Heart left ventricle (tissue), 16 donors: ENCODE data around the gene AHDC1. TPM values are rescaled to one million over a fixed set of nuclear protein-coding genes. Genes with fewer than 3 reads are reported as not detected.
A peak's percentile ranks its signal among the peaks of the same experiment; 100 is the strongest.

Experiments used
- ATAC-seq, 4 donors: fragments of 200-7000 bp; cut with Tn5 transposase; one replicate each; pipeline ENCODE4 v1.9.1; 2020 to 2022; ENCODE audit warnings: moderate library complexity in 4 of 4, mild to moderate bottlenecking in 3 of 4, moderate number of reproducible peaks in 1 of 4
- DNase-seq, 5 donors: peaks; one replicate each; pipeline ENCODE4 v3.0.0-alpha.2; 2020
- H3K27ac ChIP-seq, 12 donors: fragments of 200-600 bp; sonication (generic) in 4 of 12; one replicate each; pipeline versions ENCODE4 v1.5.0 to v1.8.0; 2016 to 2022; ENCODE audit warnings: mild to moderate bottlenecking in 2 of 12
- H3K27me3 ChIP-seq, 9 donors: fragments of 200-600 bp; sonication (generic) in 2 of 9; one replicate each; pipeline versions ENCODE4 v1.5.1 to v1.8.0; 2016 to 2022; ENCODE audit warnings: mild to moderate bottlenecking in 3 of 9
- H3K36me3 ChIP-seq, 9 donors: fragments of 200-600 bp; sonication (generic) in 2 of 9; one replicate each; pipeline versions ENCODE4 v1.5.0 to v1.8.0; 2018 to 2022; ENCODE audit warnings: mild to moderate bottlenecking in 2 of 9
- H3K4me1 ChIP-seq, 12 donors: fragments of 200-600 bp; sonication (generic) in 4 of 12; one replicate each; pipeline versions ENCODE4 v1.5.0 to v1.8.0; 2016 to 2022; ENCODE audit warnings: mild to moderate bottlenecking in 3 of 12
- H3K4me3 ChIP-seq, 12 donors: fragments of 200-600 bp; sonication (generic) in 4 of 12; one replicate each; pipeline versions ENCODE4 v1.5.0 to v1.8.0; 2017 to 2022; ENCODE audit warnings: mild to moderate bottlenecking in 9 of 12, moderate library complexity in 4 of 12
- H3K9me3 ChIP-seq, 12 donors: fragments of 200-600 bp; sonication (generic) in 4 of 12; one replicate each; pipeline versions ENCODE4 v1.5.0 to v1.8.0; 2016 to 2022; ENCODE audit warnings: mild to moderate bottlenecking in 1 of 12
- POLR2A ChIP-seq, 2 donors: fragments of 450-650 bp; IDR thresholded peaks; one replicate each; pipeline ENCODE4 v1.6.1; 2017; ENCODE audit warnings: antibody characterized with exemption in 2 of 2, mild to moderate bottlenecking in 2 of 2, moderate library complexity in 2 of 2
- WGBS, 4 donors: extraction: QIAGEN DNeasy Blood & Tissue Kit in 2 of 4; methylation state at CpG; one replicate each; pipeline versions ENCODE4 v1.1.5 to v1.1.7; 2013 to 2018; 5-methylcytosine and 5-hydroxymethylcytosine counted together
- intact Hi-C, 10 donors: fragments of 100-400 bp; cut with DNase I; formaldehyde crosslinking; loops; one replicate each; pipeline versions ENCODE4 v1.11.1 to v1.14.2; 2022
- polyA plus RNA-seq, 2 donors: library from polyadenylated mRNA; stranded (reverse); fragments of 200-250 nt; gene quantifications; one replicate each; pipeline ENCODE4 v1.2.3, GENCODE V29; 2013
- total RNA-seq, 9 donors: library from RNA; depleted of rRNA in 2 of 9; stranded (reverse); fragments of >200 nt in 2 of 9; fragmentation: NEBNext Ultra II Directional in 3 of 9; extraction: Animal tissue kit (Norgen Biotek cat#: 25700) in 3 of 9; gene quantifications; one replicate each; pipeline versions ENCODE4 v1.1.0 to v1.2.4, GENCODE V29; 2016 to 2023
- TF ChIP-seq, protein P1 (sequence below), 12 donors: fragments of 200-600 bp; sonication (generic) in 4 of 12; IDR thresholded peaks; one replicate each; pipeline versions ENCODE4 v1.5.0 to v1.8.0; 2018 to 2022; ENCODE audit warnings: antibody characterized with exemption in 12 of 12, mild to moderate bottlenecking in 5 of 12
- donor health status: ischemic (EF 13 %, LVEDD 7.1; RV severe dilation, severe dysfunction).
- donor health status: healthy with polysubstance abuse.
- donor health status: DM: no; HTN: yes; CAD: no.
- donor health status: DM: no; HTN: no; CAD: no.
- donor health status: ischemic (EF 25% LVEDD 6.9; RV normal size, moderate dysfunction).
- donor health status: ischemic (EF 25% LVEDD 5.7; RV mildly dilated, moderate dysfunction).
- donor health status: healthy.
- donor health status: DM: yes; HTN: yes; CAD: no.
- donor health status: ischemic (EF 35%, LVEDD 5.7; RV mildly dilated, moderate dysfunction).
- donor health status: nonischemic (EF 11% LVEDD 7.7; RV severe dilation, severe dysfunction).
- donor health status: DM: yes; HTN: yes; CAD: no.
- donor health status: PGD.
- donor health status: ischemic (EF 29% LVEDD 5.4; RV normal size, mild dysfunction).
- donor health status: nonischemic (EF 23%, LVEDD 6.1; RV moderate dilation, normal function).

The AHDC1 gene
- total and polyA plus RNA-seq, 11 donors: 25.8 to 50.2 (median 42.1) TPM

DNA sequence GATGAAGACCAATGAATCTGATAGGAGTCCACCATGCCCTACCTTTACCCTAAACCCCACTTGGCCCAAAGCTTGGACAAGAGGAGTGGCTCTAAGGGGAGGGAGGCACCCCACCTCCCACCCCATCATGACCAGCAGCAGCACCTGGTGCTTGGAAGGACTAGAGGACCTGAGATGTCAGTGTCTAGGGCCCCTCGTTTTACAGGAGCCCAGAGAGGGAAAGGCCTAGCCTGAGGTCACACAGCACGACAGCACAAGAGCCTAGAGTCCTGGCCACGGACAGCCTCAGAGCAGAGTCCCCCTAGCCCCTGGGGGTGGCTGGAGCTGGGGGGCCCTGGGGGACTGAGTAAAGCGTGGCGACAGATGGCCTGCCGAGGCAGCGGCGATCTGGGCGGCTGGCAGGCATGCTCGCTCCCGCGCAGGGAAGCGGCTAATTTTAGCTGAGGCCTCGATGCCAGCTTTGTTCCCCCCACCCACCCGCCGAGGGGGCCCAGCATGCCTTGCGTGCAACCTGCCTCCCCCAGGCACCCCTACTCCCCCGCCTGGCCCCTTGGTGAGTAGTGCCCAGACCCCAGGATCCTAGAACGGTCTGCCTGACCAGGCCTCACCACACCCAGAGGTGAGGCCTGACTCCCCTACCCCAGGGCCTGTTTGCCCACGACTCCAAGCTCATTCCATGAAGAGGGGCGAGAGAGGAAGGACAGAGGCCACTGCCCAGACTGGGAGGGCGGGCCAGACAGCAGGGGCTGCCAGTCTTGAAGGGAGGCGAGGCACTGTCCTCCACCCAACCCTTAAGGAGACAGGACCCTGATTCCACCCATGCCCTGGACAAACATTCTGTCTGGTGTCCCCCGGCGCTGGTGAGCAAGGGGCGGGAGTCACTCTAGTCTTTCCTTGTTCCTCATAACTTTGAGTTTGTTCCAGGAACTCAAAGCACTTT lies 39.0 kb downstream of the AHDC1 start:
- H3K27me3 ChIP-seq: no peaks in the 10 kb centered on the region
- ATAC-seq: peak in 3 of 4 donors; percentile 5 to 37 (median 31)

DNA sequence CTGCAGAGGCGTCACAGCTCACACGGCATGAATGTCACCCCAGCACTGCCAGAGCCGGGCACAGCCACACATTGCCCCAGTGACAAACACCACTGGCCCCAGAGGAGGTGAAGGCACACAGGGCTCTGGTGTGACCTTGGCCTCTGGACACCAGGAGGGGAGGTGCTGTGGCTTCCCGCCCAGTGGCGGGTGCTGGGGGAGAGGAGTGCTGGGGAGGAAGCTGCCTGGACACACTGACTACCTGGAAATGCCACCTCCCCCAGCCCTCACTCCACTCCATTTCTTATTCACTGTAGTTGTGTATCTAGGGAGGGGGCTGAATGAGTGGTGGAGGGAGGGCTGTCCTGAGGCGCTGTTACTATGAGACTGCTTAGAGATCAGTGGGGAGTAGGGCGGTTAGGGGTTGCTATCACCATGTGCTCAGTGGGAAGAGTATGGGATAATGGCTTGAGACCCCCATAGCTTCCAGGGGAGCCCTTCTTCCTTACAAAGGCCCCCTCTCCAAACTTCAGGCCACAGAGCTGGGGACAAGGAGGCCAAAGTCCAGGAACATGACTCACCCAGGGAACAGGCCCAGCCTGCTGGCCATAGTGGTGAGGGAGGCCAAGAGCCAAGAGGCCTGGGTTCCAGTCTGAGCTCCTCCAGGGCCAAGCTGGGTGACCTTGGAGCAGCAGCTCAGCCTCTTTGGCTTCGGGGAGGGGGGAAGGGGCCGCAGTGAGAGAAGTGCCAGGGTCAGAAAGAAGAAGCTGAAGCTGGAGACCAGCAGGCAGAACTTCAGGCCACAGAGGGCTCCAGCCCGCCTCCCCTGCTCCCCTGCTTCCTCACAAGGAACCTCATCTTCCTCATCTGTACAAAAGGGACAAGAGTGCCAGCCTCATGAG lies 40.1 kb downstream of the AHDC1 start:
- Histone ChIP-seq H3K9me3 (no peaks in the 10 kb centered on the region), H3K36me3 (peaks cover 0 to 4% (median 0%) of the 10 kb centered on the region in 9 donors), H3K4me3 (no peak overlapping the region), H3K27ac (peak overlapping the region; percentile 75 to 95 (median 92)), H3K27me3 (no peaks in the 10 kb centered on the region), H3K4me1 (peaks cover 20 to 97% (median 88%) of the 10 kb centered on the region in 12 donors)
- TF ChIP-seq, protein P1, sequence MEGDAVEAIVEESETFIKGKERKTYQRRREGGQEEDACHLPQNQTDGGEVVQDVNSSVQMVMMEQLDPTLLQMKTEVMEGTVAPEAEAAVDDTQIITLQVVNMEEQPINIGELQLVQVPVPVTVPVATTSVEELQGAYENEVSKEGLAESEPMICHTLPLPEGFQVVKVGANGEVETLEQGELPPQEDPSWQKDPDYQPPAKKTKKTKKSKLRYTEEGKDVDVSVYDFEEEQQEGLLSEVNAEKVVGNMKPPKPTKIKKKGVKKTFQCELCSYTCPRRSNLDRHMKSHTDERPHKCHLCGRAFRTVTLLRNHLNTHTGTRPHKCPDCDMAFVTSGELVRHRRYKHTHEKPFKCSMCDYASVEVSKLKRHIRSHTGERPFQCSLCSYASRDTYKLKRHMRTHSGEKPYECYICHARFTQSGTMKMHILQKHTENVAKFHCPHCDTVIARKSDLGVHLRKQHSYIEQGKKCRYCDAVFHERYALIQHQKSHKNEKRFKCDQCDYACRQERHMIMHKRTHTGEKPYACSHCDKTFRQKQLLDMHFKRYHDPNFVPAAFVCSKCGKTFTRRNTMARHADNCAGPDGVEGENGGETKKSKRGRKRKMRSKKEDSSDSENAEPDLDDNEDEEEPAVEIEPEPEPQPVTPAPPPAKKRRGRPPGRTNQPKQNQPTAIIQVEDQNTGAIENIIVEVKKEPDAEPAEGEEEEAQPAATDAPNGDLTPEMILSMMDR (IDR thresholded peaks at IDR 0.05): no peak
- TF ChIP-seq POLR2A (IDR thresholded peaks at IDR 0.05): no peak
- intact Hi-C loops: loop anchor here in 2 of 10 donors (2.0 to 5.0 kb wide), 2 partner anchors 33 to 39 kb away; no protein-coding TSS in a partner anchor
- peak; percentile 50 to 69 (median 61) for ATAC-seq
- WGBS, 4 donors: 38 to 42% (median 40%) methylated on average over 9 to 10 of the region's 10 CpGs
- DNase-seq: peak; percentile 71 to 90 (median 88)

More for the DNA sequence above, 39.0 kb downstream of the AHDC1 start:
- intact Hi-C loops: loop anchor here in 2 of 10 donors (5.0 kb wide), 2 partner anchors 32 to 38 kb away; no protein-coding TSS in a partner anchor
- H3K4me3 ChIP-seq: peak overlapping the region in 1 of 12 donors; percentile 13
- TF ChIP-seq, protein P1 (IDR thresholded peaks at IDR 0.05): no peak
- TF ChIP-seq POLR2A (IDR thresholded peaks at IDR 0.05): no peak
- H3K27ac ChIP-seq: peak overlapping the region; percentile 75 to 95 (median 92)
- no peaks in the 10 kb centered on the region for H3K9me3 ChIP-seq
- 36 to 56% (median 46%) methylated on average over 16 to 26 of the region's 26 CpGs for WGBS, 4 donors
- peak; percentile 78 to 84 (median 80) for DNase-seq
- no peaks in the 10 kb centered on the region for H3K36me3 ChIP-seq
- peaks cover 20 to 100% (median 89%) of the 10 kb centered on the region in 12 donors for H3K4me1 ChIP-seq

DNA sequence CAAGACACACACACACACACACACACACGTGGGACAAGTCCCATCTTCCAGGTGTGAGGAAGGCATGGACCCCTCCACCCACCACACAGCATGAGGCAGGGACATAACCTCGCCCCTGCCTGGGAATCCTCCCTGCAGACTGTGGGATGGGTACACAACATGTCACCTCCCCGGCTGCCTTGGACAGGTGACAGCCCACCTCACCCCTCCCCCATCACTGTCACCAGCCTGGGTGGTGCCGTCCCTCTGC lies 40.7 kb downstream of the AHDC1 start:
- DNase-seq (no peak), ATAC-seq (no peak)
- Histone ChIP-seq H3K27me3 (no peaks in the 10 kb centered on the region), H3K4me3 (no peak overlapping the region), H3K9me3 (no peaks in the 10 kb centered on the region), H3K36me3 (peaks cover 0 to 10% (median 4%) of the 10 kb centered on the region in 9 donors), H3K4me1 (peaks cover 20 to 95% (median 85%) of the 10 kb centered on the region in 12 donors), H3K27ac (peak overlapping the region; percentile 75 to 95 (median 92))
- WGBS, 4 donors: 13 to 49% (median 44%) methylated on average over 1 to 4 of the region's 4 CpGs
- intact Hi-C loops: loop anchor here in 2 of 10 donors (2.0 to 5.0 kb wide), 2 partner anchors 34 to 40 kb away; no protein-coding TSS in a partner anchor
- TF ChIP-seq, protein P1 (IDR thresholded peaks at IDR 0.05): no peak
- no peak for TF ChIP-seq POLR2A (IDR thresholded peaks at IDR 0.05)
